HEK293 (cell line): ENCODE data around the gene ACTRT2.
A peak's percentile ranks its signal among the peaks of the same experiment; 100 is the strongest.

Source experiments
- CTCF ChIA-PET: fragments of 350-600 bp; formaldehyde crosslinking; extraction: SDS; loops from one replicate; lab custom pipeline; 2021; ENCODE audit warnings: antibody characterized with exemption; lab: Yijun Ruan, JAX
- POLR2A ChIA-PET: fragments of 300-600 bp; formaldehyde crosslinking; extraction: SDS; loops from one replicate; lab custom pipeline; 2020; ENCODE audit warnings: antibody characterized with exemption, inconsistent platforms; lab: Yijun Ruan, JAX
- H3K27ac ChIP-seq: fragments of 200-500 bp; sonication (Bioruptor generic); 2 replicates; pipeline ENCODE4 v1.5.1; 2014; ENCODE audit warnings: low read depth, low read length, control low read depth, inconsistent platforms; ENCODE audit errors: extremely low read depth
- H3K36me3 ChIP-seq, 2 experiments: fragments of 200-500 bp in 1 of 2; sonication (Bioruptor generic) in 1 of 2; 1 replicate in 1 of 2; 2 replicates in 1 of 2; pipeline ENCODE4 v1.5.1; 2014 to 2017; ENCODE audit warnings: inconsistent platforms in 2 of 2, low read length in 2 of 2; ENCODE audit not compliant: control insufficient read depth in 2 of 2, insufficient read depth in 1 of 2
- H3K4me1 ChIP-seq: fragments of 200-500 bp; sonication (Bioruptor generic); 2 replicates; pipeline ENCODE4 v1.5.1; 2014; ENCODE audit warnings: mild to moderate bottlenecking, low read length, inconsistent platforms; ENCODE audit not compliant: control insufficient read depth, insufficient read depth
- H3K4me3 ChIP-seq: 2 replicates; pipeline ENCODE4 v1.5.1; 2011; ENCODE audit warnings: low read depth, mild to moderate bottlenecking, control low read depth, low read length, moderate library complexity
- H3K9me3 ChIP-seq: fragments of 200-500 bp; sonication (Bioruptor generic); 2 replicates; pipeline ENCODE4 v1.5.1; 2014; ENCODE audit warnings: low read depth, low read length, inconsistent platforms; ENCODE audit not compliant: control insufficient read depth, insufficient read depth
- GLI4 ChIP-seq: fragments of 450-650 bp; formaldehyde crosslinking; IDR thresholded peaks from 2 replicates; pipeline ENCODE4 v1.5.1; 2016; ENCODE audit warnings: missing biosample characterization, missing genetic modification characterization
- GLIS1 ChIP-seq: fragments of 450-650 bp; formaldehyde crosslinking; IDR thresholded peaks from 2 replicates; pipeline ENCODE4 v1.5.1; 2016; ENCODE audit warnings: missing biosample characterization, missing genetic modification characterization
- RBAK ChIP-seq: fragments of 450-650 bp; formaldehyde crosslinking; IDR thresholded peaks from 2 replicates; pipeline ENCODE4 v1.5.1; 2016; ENCODE audit warnings: missing biosample characterization, missing genetic modification characterization
- SCRT1 ChIP-seq: fragments of 450-650 bp; formaldehyde crosslinking; IDR thresholded peaks from 2 replicates; pipeline ENCODE4 v1.5.1; 2016; ENCODE audit warnings: missing biosample characterization, missing genetic modification characterization, borderline replicate concordance
- SP3 ChIP-seq: fragments of 450-650 bp; formaldehyde crosslinking; IDR thresholded peaks from 2 replicates; pipeline ENCODE4 v1.5.1; 2016; ENCODE audit warnings: missing biosample characterization, missing genetic modification characterization
- TRIM28 ChIP-seq: IDR thresholded peaks from 2 replicates; pipeline ENCODE4 v1.6.1; 2011; ENCODE audit warnings: low read length, control low read depth, borderline replicate concordance
- ZBTB21 ChIP-seq: fragments of 450-650 bp; formaldehyde crosslinking; IDR thresholded peaks from 2 replicates; pipeline ENCODE4 v1.5.1; 2017; ENCODE audit warnings: missing biosample characterization, missing genetic modification characterization
- ZFP37 ChIP-seq: fragments of 450-650 bp; formaldehyde crosslinking; IDR thresholded peaks from 2 replicates; pipeline ENCODE4 v1.5.1; 2016; ENCODE audit warnings: missing biosample characterization, missing genetic modification characterization
- ZIC2 ChIP-seq: fragments of 450-650 bp; formaldehyde crosslinking; IDR thresholded peaks from 2 replicates; pipeline ENCODE4 v1.5.1; 2016; ENCODE audit warnings: missing biosample characterization, missing genetic modification characterization
- ZNF24 ChIP-seq: fragments of 450-650 bp; formaldehyde crosslinking; IDR thresholded peaks from 2 replicates; pipeline ENCODE4 v1.5.1; 2016; ENCODE audit warnings: missing biosample characterization, missing genetic modification characterization
- ZNF280C ChIP-seq: fragments of 450-650 bp; formaldehyde crosslinking; IDR thresholded peaks from 2 replicates; pipeline ENCODE4 v1.5.1; 2016; ENCODE audit warnings: missing biosample characterization, missing genetic modification characterization
- ZNF530 ChIP-seq: fragments of 450-650 bp; formaldehyde crosslinking; IDR thresholded peaks from 2 replicates; pipeline ENCODE4 v1.5.1; 2016; ENCODE audit warnings: low read depth, missing biosample characterization, missing genetic modification characterization
- ZNF660 ChIP-seq: fragments of 450-650 bp; IDR thresholded peaks from 2 replicates; pipeline ENCODE4 v1.5.1; 2018; ENCODE audit warnings: missing biosample characterization, mild to moderate bottlenecking, missing genetic modification characterization
- ZNF747 ChIP-seq: fragments of 450-650 bp; formaldehyde crosslinking; IDR thresholded peaks from 2 replicates; pipeline ENCODE4 v1.5.1; 2016; ENCODE audit warnings: missing biosample characterization, missing genetic modification characterization
- TF ChIP-seq, protein P1 (sequence below): fragments of 450-650 bp; formaldehyde crosslinking; conservative IDR thresholded peaks from 2 replicates; pipeline ENCODE4 v1.5.1; 2016; ENCODE audit warnings: low read depth, missing biosample characterization, missing genetic modification characterization
- TF ChIP-seq, protein P2 (sequence below): fragments of 450-650 bp; formaldehyde crosslinking; IDR thresholded peaks from 2 replicates; pipeline ENCODE4 v1.5.1; 2016; ENCODE audit warnings: missing biosample characterization, missing genetic modification characterization, borderline replicate concordance

Gene ACTRT2

DNA sequence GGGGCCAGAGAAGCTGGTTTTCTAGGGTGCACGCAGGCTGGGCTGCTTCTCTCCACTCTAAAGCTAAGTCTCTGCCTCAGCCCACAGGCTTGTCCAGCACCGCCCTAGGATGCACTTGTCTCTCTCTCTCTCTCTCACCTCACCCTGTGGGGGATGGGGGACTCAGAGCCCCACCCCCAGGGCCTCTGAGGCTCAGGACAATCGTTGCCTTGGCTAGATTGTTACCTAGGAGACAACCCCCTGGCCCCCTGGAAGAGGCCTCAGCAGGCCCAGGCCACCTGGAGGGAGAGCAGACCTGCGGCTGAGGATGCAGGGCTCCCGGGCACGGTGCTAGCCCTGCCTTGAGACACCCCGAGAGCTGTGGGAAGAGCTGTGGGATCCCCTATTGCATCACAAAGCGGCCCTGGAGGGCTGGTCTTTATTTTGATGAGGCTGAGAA, at the start of gene ACTRT2:
Gene ACTRT2, plus strand, starts transcription at position 235 of the 439 bp plus-strand sequence. CDS start 220 bp downstream, outside the sequence.
- Histone ChIP-seq H3K4me3 (no peak within 1 kb of the TSS), H3K4me1 (no peaks in the 10 kb centered on the region), H3K36me3 (no peaks in the 10 kb centered on the region), H3K9me3 (no peaks in the 10 kb centered on the region), H3K27ac (no peak within 1 kb of the TSS)
- TF ChIP-seq GLIS1 (tag by site-specific recombination) (peak; percentile 60), ZIC2 (tag by site-specific recombination) (peak; percentile 67), ZBTB21 (tag by site-specific recombination) (no peak), SP3 (no peak), RBAK (tag by site-specific recombination) (no peak), ZNF280C (tag by site-specific recombination) (no peak), ZNF530 (tag by site-specific recombination) (no peak), ZNF747 (tag by site-specific recombination) (no peak), ZNF24 (no peak), TRIM28 (no peak), GLI4 (tag by site-specific recombination) (no peak), SCRT1 (tag by site-specific recombination) (no peak), ZFP37 (tag by site-specific recombination) (no peak), ZNF660 (tag by site-specific recombination) (no peak)
- TF ChIP-seq, protein P1, sequence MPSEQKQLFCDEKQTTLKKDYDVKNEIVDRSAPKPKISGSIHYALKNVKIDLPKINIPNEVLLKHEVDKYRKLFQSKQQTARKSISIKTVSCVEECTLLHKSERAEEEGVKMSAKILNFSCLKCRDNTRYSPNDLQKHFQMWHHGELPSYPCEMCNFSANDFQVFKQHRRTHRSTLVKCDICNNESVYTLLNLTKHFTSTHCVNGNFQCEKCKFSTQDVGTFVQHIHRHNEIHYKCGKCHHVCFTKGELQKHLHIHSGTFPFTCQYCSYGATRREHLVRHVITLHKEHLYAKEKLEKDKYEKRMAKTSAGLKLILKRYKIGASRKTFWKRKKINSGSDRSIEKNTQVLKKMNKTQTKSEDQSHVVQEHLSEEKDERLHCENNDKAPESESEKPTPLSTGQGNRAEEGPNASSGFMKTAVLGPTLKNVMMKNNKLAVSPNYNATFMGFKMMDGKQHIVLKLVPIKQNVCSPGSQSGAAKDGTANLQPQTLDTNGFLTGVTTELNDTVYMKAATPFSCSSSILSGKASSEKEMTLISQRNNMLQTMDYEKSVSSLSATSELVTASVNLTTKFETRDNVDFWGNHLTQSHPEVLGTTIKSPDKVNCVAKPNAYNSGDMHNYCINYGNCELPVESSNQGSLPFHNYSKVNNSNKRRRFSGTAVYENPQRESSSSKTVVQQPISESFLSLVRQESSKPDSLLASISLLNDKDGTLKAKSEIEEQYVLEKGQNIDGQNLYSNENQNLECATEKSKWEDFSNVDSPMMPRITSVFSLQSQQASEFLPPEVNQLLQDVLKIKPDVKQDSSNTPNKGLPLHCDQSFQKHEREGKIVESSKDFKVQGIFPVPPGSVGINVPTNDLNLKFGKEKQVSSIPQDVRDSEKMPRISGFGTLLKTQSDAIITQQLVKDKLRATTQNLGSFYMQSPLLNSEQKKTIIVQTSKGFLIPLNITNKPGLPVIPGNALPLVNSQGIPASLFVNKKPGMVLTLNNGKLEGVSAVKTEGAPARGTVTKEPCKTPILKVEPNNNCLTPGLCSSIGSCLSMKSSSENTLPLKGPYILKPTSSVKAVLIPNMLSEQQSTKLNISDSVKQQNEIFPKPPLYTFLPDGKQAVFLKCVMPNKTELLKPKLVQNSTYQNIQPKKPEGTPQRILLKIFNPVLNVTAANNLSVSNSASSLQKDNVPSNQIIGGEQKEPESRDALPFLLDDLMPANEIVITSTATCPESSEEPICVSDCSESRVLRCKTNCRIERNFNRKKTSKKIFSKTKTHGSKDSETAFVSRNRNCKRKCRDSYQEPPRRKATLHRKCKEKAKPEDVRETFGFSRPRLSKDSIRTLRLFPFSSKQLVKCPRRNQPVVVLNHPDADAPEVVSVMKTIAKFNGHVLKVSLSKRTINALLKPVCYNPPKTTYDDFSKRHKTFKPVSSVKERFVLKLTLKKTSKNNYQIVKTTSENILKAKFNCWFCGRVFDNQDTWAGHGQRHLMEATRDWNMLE (tag by site-specific recombination), result no peak
- TF ChIP-seq, protein P2, sequence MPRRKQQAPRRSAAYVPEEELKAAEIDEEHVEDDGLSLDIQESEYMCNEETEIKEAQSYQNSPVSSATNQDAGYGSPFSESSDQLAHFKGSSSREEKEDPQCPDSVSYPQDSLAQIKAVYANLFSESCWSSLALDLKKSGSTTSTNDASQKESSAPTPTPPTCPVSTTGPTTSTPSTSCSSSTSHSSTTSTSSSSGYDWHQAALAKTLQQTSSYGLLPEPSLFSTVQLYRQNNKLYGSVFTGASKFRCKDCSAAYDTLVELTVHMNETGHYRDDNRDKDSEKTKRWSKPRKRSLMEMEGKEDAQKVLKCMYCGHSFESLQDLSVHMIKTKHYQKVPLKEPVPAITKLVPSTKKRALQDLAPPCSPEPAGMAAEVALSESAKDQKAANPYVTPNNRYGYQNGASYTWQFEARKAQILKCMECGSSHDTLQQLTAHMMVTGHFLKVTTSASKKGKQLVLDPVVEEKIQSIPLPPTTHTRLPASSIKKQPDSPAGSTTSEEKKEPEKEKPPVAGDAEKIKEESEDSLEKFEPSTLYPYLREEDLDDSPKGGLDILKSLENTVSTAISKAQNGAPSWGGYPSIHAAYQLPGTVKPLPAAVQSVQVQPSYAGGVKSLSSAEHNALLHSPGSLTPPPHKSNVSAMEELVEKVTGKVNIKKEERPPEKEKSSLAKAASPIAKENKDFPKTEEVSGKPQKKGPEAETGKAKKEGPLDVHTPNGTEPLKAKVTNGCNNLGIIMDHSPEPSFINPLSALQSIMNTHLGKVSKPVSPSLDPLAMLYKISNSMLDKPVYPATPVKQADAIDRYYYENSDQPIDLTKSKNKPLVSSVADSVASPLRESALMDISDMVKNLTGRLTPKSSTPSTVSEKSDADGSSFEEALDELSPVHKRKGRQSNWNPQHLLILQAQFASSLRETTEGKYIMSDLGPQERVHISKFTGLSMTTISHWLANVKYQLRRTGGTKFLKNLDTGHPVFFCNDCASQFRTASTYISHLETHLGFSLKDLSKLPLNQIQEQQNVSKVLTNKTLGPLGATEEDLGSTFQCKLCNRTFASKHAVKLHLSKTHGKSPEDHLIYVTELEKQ (tag by site-specific recombination), result no peak
- CTCF ChIA-PET, result interaction anchor here (0.6 to 1.1 kb wide), 2 partner anchors 8 to 9 kb away, joined by 3 read pairs; no protein-coding TSS in a partner anchor
- POLR2A ChIA-PET, result no interaction called here
